Measurements from ENCODE around the gene PTPN1.

The PTPN1 gene

GRCh38 chr20:50514750-50515149 lies 4.6 kb downstream of the PTPN1 start:
- no peak for DNase-seq

DNA sequence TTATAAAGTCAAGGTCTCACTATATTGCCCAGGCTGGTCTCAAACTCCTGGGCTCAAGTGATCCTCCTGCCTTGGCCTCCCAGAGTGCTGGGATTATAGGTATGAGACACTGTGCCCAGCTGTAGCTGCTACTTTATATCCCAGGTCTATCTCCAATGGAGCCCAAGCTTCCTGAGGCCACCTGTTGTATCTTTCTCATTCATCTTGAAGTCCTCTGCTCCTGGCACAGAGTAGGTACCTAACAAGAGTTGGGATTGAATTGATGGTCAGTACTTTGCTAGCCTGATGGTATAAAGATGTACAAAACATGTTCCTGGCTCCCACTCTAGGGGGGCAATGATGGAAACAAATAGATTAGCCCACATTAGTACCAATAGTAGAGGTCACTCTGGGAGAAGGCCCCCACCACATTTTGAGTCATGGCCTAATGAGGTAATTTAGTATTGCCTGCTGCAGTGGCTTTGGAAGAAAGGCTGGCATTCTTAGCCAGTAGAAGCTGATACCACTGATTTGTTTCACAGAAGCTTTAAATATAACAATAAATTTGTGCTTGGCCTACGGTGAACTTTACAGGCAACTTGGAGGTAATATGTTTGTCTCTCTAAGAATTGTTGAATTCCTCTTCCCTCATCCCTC lies 5.4 kb downstream of the PTPN1 start:
- no peak for DNase-seq

GRCh38 chr20:50516180-50516934 lies 6.2 kb downstream of the PTPN1 start:
- no peak for DNase-seq

GRCh38 chr20:50516935-50517816 lies 7.0 kb downstream of the PTPN1 start:
- DNase-seq: no peak

GRCh38 chr20:50517817-50518154 lies 7.6 kb downstream of the PTPN1 start:
- no peak for DNase-seq

- no peak for DNase-seq
Observed at GRCh38 chr20:50518270-50518721, 8.1 kb downstream of the PTPN1 start.

GRCh38 chr20:50519036-50519762 lies 9.0 kb downstream of the PTPN1 start:
- DNase-seq: no peak

- DNase-seq: no peak
Observed at GRCh38 chr20:50520222-50520880, 10.2 kb downstream of the PTPN1 start.

- DNase-seq: no peak
Observed at GRCh38 chr20:50521221-50522052, 11.3 kb downstream of the PTPN1 start.

GRCh38 chr20:50522053-50522674 lies 12.0 kb downstream of the PTPN1 start:
- no peak for DNase-seq

GRCh38 chr20:50523552-50524167 lies 13.5 kb downstream of the PTPN1 start:
- no peak for DNase-seq

DNA sequence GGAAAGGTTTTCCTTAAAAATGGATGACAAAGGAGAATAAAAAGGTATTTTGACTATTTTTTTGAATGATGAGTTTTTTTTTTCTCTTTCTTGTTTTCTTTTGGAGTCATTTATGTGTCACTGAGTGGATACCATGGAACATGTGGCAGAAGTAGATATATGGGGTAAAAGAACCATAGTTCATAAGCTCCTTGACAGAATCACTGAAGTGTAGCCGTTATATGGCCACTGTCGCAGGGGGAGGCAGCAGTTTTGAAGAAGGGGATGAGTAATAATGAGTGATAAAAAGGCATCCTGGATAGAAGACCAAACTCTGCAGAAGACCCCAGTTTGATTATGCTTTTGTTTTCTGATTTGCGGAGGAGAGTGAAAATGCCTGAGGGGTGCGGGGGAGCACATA lies 15.5 kb downstream of the PTPN1 start:
- DNase-seq: no peak

- DNase-seq: no peak
Observed at GRCh38 chr20:50526403-50526989, 16.3 kb downstream of the PTPN1 start.

DNA sequence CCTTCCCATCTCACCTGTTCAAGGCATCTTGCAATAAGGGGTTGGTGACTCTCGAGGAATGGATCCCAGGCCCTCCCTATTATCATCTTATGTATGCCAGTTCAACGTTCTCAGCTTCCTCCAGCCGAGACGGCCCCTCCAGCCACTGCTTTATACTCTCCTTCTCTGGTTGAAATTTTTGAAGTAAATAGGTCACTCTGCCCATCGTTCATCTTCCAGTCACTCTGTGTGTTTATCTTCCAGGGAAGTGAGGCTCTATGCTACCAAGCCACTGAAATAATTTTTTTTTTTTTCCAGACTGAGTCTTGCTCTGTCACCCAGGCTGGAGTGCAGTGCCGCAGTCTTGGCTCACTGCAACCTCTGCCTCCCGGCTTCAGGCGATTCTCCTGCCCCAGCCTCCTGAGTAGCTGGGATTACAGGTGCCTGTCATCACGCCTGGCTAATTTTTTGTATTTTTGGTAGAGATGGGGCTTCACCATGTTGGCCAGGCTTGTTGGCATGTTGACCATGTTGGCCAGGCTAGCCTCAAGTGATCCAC lies 17.0 kb downstream of the PTPN1 start:
- no peak for DNase-seq

DNA sequence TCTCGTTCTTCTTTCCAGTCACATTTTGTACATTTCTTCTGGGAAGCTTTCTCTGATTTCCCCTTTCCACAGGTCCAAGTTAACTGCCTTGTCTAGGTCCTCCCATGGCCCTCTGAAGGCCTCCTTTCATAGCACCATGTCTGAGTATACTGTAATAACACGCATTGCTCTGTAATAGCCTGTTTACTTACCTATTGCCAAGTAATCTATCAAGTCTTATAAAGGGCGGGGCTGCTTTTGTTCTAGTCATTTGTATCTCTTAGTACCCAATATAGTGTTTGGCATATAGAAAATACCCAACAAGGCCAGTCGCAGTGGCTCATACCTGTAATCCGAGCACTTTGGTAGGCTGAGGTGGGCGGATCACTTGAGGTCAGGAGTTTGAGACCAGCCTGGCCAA lies 17.9 kb downstream of the PTPN1 start:
- DNase-seq: no peak

GRCh38 chr20:50528804-50529351 lies 18.7 kb downstream of the PTPN1 start:
- no peak for DNase-seq

GRCh38 chr20:50532221-50532620 lies 22.0 kb downstream of the PTPN1 start:
- DNase-seq: no peak

- DNase-seq: no peak
Observed at GRCh38 chr20:50533061-50533460, 22.9 kb downstream of the PTPN1 start.

- DNase-seq: no peak
Observed at GRCh38 chr20:50533464-50533863, 23.3 kb downstream of the PTPN1 start.

DNA sequence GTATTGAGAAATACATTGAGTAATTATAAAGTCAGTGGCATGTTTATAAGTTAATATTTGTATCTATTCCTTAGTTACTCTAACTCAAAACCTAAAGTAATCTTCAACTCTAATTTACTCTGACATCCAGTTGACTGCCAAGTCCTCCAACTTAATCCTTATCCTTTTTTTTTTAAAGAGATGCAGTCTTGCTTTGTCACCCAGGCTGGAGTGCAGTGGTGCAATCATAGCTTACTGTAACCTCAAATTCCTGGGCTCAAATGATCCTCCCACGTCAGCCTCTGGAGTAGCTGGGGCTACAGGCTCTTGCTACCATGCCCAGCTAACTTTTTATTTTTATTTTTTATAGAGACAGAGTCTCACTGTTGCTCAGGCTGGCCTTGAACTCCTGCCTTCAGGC lies 24.4 kb downstream of the PTPN1 start:
- no peak for DNase-seq
